Lower leg skin (tissue), 3 donors: Measurements from ENCODE around the gene SYCP2.

Experiments used
- POLR2A ChIP-seq, 2 donors: fragments of 450-650 bp; IDR thresholded peaks; one replicate each; pipeline ENCODE4 v1.6.1; 2016 to 2017; ENCODE audit warnings: antibody characterized with exemption in 2 of 2, mild to moderate bottlenecking in 1 of 2, moderate library complexity in 1 of 2
- TF ChIP-seq, protein P1 (sequence below), 3 donors: fragments of 450-650 bp; IDR thresholded peaks; one replicate each; pipeline ENCODE4 v1.5.1; 2016; ENCODE audit warnings: antibody characterized with exemption in 3 of 3, mild to moderate bottlenecking in 3 of 3, moderate library complexity in 2 of 3

GRCh38 chr20:59949911-59950310 is 16.5 kb upstream of the SYCP2 start:
- TF ChIP-seq, protein P1, sequence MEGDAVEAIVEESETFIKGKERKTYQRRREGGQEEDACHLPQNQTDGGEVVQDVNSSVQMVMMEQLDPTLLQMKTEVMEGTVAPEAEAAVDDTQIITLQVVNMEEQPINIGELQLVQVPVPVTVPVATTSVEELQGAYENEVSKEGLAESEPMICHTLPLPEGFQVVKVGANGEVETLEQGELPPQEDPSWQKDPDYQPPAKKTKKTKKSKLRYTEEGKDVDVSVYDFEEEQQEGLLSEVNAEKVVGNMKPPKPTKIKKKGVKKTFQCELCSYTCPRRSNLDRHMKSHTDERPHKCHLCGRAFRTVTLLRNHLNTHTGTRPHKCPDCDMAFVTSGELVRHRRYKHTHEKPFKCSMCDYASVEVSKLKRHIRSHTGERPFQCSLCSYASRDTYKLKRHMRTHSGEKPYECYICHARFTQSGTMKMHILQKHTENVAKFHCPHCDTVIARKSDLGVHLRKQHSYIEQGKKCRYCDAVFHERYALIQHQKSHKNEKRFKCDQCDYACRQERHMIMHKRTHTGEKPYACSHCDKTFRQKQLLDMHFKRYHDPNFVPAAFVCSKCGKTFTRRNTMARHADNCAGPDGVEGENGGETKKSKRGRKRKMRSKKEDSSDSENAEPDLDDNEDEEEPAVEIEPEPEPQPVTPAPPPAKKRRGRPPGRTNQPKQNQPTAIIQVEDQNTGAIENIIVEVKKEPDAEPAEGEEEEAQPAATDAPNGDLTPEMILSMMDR (IDR thresholded peaks at IDR 0.05): no peak
- no peak for TF ChIP-seq POLR2A (IDR thresholded peaks at IDR 0.05)
